PC-3 (cell line): ENCODE results near the gene ZNF319.

Experiments
- EZH2 ChIP-seq: fragments of 300-600 bp; sonication (generic); IDR thresholded peaks from one replicate; pipeline ENCODE4 v1.6.1; 2017; ENCODE audit warnings: antibody characterized with exemption, mild to moderate bottlenecking, low read length; ENCODE audit not compliant: unreplicated experiment
- TF ChIP-seq, protein P1 (sequence below): fragments of 300-600 bp; sonication (generic); conservative IDR thresholded peaks from 2 replicates; pipeline ENCODE4 v1.5.1; 2017; ENCODE audit warnings: antibody characterized with exemption, low read depth, mild to moderate bottlenecking, low read length

GRCh38 chr16:57994778-57995177, 5.7 kb downstream of the ZNF319 start:
- TF ChIP-seq, protein P1, sequence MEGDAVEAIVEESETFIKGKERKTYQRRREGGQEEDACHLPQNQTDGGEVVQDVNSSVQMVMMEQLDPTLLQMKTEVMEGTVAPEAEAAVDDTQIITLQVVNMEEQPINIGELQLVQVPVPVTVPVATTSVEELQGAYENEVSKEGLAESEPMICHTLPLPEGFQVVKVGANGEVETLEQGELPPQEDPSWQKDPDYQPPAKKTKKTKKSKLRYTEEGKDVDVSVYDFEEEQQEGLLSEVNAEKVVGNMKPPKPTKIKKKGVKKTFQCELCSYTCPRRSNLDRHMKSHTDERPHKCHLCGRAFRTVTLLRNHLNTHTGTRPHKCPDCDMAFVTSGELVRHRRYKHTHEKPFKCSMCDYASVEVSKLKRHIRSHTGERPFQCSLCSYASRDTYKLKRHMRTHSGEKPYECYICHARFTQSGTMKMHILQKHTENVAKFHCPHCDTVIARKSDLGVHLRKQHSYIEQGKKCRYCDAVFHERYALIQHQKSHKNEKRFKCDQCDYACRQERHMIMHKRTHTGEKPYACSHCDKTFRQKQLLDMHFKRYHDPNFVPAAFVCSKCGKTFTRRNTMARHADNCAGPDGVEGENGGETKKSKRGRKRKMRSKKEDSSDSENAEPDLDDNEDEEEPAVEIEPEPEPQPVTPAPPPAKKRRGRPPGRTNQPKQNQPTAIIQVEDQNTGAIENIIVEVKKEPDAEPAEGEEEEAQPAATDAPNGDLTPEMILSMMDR: peak; percentile 39
- TF ChIP-seq EZH2: no peak
